ENCODE data around the gene RABAC1.

RABAC1 gene

DNA sequence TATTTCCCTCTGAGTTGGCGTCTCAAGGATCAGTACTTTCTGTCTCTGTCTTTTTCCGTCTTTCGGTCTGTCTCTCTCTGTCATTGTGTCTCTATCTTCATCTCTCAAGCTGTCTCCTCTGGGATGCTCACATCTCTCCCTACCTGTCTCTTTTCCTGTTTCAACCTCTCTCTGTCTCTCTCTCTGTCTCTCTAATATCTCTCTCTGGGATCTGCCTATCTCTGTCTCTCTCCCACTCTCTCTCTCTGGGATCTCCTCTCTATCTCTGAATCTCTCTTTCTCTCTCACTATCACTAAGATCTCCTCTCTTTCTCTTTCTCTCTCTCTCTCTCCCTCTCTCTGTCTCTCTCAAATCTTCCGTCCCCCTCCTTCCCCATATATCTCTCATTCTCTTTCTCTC lies 30.9 kb upstream of the RABAC1 start:
- DNase-seq (ENCODE audit: low read depth), result no peak

DNA sequence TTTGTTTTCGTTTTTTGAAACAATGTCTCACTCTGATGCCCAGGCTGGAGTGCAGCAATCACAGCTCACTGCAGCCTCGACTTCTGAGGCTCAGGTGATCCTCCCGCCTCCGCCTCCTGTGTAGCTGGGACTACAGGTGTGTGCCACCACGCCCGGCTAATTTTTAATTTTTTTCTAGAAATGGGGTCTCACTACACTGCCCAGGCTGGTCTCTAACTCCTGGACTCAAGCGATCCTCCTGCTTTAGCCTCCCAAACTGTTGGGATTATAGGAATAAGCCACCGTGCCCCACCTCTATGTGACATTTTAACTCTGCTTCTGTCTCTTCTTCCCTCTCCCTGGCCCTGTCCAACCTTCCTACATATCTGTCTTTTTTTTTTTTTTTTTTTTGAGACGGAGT lies 29.8 kb upstream of the RABAC1 start:
- DNase-seq (ENCODE audit: low read depth), result no peak

- DNase-seq (ENCODE audit: low read depth), result no peak
Measured at GRCh38 chr19:41987141-41987860, 28.2 kb upstream of the RABAC1 start.

GRCh38 chr19:41984961-41985360 lies 25.8 kb upstream of the RABAC1 start:
- no peak for DNase-seq (ENCODE audit: low read depth)

- no peak for DNase-seq (ENCODE audit: low read depth)
Measured at GRCh38 chr19:41981724-41982123, 22.6 kb upstream of the RABAC1 start.

DNA sequence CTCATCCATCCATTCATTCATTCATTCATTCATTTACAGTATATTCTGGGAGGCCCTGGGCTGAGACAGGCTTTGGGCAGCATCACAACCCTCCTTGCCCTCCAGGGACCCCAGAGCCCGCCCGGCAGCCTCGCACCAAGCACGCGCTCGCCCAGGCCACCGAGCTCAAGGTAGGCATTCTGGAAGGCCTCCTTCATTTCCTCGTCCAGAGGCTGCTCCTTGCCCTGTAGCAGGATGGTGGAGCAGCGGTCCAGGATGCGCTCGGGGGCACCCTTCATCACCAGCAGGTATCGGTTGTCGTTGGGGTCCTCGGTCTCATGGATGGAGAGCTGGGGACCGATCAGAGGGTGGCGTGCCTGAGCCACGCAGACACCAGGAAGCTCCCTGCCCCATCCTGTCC lies 19.3 kb upstream of the RABAC1 start:
- no peak for DNase-seq (ENCODE audit: low read depth)

- no peak for DNase-seq (ENCODE audit: low read depth)
Measured at GRCh38 chr19:41977916-41978315, 18.8 kb upstream of the RABAC1 start.

DNA sequence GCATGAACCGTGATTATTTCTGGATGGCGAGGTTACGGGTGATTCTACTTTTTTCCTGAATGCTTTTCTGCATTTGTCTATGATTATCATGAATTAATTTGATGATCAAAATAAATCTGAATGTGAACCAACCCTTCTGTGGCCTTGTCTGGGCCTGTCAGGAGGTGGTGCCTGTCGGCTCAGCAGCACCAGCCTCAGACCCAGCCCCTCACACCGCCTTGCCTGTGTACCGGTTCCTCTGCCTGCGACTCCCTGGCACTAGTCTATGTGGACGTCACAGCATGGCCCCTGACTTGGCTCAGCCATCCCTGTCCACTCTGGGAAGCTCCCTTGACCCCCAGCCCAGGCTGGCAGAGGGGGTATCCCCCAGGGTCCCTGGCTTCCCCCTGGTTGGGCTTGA lies 15.5 kb upstream of the RABAC1 start:
- DNase-seq (ENCODE audit: low read depth), result no peak

DNA sequence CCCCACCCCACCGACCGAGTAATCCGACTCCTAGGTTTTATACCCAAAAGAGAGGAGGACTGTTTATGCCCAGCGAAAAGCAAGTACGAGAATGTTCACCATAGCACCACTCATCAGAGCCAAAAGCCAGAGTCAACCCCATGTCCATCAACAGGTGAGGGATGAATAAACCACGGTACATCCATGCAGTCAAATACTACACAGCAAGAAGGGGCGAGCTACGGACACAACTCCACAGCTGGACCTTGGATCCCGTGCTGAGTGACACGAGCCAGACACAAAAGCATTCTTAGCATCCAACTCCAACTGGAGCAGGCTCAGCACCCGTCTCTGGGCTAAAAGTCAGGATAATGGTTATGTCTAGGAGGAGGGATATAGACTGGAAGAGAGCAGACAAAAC lies 12.2 kb upstream of the RABAC1 start:
- DNase-seq (ENCODE audit: low read depth), result no peak

DNA sequence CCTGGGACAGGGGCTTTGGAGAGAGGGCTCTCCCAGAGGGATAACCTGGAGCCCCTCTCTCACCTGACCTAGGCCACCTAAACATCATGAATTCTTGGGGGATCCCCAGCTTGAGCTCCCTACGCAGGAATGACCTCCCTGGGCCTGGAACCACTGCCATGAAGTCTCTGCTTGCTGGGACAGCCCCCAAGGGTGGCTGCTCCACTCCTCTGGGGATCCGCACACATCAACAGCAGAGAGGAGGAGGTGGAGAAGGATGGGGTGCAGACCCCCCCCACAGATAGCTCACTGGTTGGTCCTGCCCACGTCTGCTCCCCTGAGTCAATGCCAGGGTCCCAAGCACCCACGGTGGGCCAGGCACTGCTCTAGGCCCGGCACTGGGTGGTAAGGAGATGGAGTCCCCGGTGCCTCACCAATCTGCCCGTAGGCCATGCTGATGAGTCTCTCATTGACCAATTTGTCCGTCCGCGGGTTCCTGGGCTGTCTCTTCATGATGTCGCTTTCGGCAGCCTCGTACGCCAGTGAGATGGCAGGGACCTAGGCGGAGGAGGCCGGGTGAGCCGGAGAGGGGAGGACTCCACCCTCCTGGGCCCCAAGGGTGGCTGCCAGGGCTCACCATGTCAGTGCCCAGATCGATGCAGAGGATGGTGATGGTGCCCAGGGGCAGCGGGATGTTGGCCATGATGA lies 10.8 kb upstream of the RABAC1 start:
- DNase-seq (ENCODE audit: low read depth), result no peak

- DNase-seq (ENCODE audit: low read depth), result no peak
Measured at GRCh38 chr19:41968751-41969595, 9.9 kb upstream of the RABAC1 start.

DNA sequence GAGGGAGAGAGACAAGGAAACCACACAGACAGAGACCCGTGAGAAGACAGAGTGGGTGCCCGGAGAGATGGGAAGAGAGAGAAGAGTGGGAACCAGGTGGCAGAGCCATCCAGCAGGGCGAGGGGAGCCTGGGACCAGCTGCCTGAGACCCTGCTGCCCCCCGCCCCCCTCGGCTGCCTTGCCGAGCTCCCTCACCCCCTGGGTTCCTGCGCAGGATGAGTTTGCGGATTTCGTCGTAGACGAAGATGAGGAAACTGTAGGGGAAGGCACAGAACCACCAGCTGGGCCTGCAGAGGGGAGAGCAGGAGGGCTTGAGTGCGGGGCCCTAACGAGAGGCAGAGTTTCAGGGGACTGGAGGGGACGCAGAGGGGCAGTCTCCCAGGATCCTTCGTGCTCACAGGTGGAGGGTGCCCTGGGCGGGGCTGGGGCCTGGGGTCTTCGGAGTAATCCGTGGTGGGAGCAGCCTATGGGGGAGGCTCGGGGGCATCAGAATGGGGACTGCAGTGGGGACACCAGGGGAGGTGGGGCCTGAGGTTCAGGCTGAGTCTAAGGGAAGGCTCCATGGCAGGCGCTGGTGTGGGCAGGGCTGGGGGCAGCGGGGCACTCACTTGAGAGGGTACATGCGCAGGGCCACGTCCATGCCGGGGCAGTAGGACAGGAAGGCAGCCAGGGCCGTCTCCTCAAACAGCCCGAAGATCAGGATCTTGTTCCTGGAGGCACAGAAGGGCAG lies 8.1 kb upstream of the RABAC1 start:
- DNase-seq (ENCODE audit: low read depth), result no peak

DNA sequence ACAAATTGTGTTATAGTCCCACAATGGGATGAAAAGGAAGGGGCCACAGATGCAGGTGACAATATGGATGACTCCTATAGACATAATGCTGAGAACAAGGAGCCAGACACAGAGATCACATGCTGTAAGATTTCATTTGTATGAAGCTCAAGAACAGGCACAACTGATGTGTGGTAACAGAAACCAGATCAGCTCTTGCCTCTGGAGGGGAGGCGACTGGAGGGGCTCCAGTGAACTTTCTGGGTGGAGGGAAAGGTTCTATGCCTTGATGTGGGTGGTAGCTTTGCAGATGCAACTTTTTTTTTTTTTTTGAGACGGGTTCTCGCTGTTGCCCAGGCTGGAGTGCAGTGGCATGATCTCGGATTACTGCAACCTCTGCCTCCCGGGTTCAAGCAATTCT lies 6.0 kb upstream of the RABAC1 start:
- no peak for DNase-seq (ENCODE audit: low read depth)

GRCh38 chr19:41960973-41961372 lies 1.9 kb upstream of the RABAC1 start:
- no peak for DNase-seq (ENCODE audit: low read depth)

DNA sequence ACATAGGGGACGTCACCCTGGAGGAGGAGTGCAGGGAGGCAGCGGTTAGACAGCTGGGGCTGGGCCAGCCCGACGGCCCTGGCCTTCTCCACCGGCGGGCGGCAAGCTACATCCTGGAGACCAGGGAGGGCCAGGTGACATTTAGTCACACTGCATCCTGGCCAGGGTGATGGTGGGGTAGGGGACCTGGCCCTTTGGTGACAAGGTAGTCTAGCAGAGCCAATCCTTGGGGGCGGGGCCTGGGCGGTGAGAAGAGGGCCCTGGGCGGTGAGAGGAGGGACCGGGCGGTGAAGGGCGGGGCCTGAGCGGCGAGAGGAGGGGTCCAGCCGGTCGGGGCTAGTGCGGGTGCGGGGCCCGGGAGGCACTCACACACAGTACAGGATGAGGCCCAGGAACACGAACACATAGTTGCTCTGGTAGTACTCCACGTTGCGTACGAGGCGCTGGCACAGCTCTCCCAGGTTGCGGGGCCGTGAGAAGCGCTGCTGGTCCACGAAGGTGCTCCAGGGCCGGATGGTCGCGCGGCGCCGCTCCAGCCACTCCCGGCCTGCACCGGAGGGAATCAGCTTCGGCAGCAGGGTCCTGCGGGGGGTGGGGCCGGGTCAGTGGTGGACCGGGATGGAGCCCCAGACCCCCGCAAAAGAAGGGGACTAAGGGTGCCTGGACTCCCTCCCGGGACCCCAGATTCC lies 610 bp downstream of the RABAC1 start:
- peak; percentile 72 for DNase-seq (ENCODE audit: low read depth)

DNA sequence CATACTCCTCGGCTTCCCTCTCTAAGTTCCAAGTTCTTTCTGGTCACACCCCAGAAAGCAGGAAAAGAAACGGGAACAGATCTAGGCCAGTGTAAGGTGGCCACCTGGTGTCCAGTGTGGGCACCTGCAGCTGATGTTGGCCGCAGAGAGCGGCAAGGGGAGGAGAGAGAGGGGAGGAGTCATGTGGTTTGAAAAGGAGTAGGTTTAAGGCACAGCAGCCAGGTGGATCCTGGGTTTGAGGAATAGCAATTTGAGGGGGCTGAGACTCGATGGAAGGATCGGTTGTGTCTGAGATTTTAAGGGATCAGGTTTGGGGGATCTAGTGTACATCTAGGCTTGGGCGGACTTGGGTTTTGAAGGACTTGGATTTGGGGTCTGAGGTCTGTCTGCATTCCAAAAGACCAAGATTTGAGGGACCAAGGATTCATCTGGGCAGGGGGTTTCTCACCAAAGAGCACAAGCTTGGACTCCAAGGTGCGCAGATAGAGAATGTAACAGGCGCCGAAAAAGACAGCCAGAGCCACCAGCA lies 1.2 kb downstream of the RABAC1 start:
- DNase-seq (ENCODE audit: low read depth), result no peak

DNA sequence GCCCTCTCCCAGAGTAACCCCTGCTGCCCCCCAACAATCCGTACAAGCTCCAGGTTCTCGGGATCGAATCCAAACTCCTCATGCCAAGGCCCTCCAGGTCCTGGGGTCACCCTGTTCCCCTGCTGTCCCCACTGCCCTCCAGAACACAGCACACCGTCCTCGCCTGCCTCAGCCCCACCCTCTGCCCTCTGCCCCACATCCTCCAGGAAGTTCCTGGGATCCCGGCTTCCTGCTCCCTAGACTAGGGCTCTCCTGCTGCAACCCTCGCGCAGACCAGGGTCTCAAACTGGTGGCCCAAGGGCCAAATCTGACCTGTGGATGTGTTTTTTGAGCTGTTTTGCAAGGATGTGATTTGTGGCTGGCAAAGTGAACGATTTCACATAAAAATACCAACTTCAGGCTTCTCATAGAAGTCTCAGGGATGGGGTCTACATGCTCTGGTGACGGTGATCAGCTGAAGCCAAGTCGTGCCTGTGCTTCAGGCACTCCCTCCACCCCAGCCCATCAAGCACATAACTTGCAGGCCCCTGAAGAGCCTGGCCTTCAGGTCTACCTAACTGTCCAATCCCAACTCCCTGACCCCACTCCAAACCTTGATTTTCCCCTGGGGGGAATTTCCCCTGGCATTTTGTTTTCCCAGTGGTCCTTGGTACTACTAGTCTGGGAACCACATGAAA lies 1.8 kb downstream of the RABAC1 start:
- DNase-seq (ENCODE audit: low read depth), result no peak

DNA sequence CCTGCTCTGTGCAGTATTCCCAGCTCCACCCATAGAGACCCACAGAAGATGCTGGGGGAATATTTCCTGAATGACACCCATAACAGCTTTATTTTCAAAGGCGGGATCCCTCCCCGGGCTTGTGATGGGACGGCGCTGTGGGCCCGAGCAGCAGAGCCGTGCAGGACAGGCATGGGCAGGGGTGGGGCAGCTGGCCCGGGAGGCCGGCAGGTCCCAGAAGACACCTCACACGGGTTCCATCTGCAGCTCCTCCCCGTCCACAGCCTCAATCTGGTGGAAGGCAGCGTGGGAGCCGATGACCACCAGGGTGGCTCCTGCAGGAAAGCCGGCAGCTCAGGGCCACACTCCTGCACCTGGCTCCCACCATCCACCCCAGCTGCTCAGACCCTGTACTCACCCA lies 2.5 kb downstream of the RABAC1 start:
- no peak for DNase-seq (ENCODE audit: low read depth)

DNA sequence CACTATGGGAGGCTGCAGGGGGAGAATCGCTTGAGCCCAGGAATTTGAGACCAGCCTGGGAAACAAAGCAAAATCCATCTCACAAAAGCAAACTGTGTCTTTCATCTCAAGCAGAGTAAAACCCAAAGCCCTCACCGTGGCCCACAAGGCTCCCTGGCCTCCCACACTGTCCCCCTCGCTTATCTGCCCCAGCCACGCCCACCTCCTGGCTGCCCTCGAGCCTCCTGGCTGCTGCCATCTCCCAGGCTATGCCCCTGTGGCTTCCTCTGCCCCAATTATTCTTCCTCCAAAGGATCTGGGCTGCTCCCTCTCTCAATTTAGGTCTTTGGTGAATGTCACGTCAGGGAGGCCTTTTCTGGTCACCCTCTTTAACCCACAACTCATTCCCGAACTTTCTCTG lies 3.6 kb downstream of the RABAC1 start:
- DNase-seq (ENCODE audit: low read depth), result no peak

DNA sequence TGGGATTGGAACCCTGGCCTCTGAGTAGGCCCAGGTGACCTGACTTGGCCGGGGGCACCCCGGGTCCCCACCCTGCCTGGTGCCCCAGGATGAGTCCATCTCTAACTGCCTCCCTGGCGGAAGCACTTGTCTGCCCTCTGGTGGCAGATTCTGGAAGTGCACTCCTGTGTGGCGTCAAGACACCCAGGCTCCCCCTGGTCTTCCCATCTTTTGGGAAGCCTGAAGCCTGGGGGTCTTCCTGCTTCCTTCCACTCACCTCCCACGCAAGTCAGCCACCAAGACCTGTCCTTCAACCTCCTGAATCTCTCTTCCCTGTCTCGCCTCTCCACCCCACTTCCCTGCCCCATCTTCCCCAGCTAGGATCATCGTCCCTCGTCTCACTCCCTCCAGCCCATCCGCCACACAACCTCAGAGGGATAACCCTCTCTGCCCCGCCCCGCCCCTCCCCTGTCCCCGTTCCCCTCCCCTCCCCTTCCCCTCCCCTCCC lies 7.4 kb downstream of the RABAC1 start:
- peak; percentile 90 for DNase-seq (ENCODE audit: low read depth)

- no peak for DNase-seq (ENCODE audit: low read depth)
Measured at GRCh38 chr19:41947091-41947490, 12.0 kb downstream of the RABAC1 start.

All from stimulated activated CD8-positive, alpha-beta memory T cell treated with anti-CD3 and anti-CD28 coated beads, Interleukin-7, amount 100 ng/mL, for 24 hours (primary cell).